ENCODE measurements around the gene LILRA2.
"Not testable (repeated sequence)": the region's sequence is repeated elsewhere in the genome, so short reads cannot be mapped to it uniquely, and the experiment has no call there.

Gene LILRA2

DNA sequence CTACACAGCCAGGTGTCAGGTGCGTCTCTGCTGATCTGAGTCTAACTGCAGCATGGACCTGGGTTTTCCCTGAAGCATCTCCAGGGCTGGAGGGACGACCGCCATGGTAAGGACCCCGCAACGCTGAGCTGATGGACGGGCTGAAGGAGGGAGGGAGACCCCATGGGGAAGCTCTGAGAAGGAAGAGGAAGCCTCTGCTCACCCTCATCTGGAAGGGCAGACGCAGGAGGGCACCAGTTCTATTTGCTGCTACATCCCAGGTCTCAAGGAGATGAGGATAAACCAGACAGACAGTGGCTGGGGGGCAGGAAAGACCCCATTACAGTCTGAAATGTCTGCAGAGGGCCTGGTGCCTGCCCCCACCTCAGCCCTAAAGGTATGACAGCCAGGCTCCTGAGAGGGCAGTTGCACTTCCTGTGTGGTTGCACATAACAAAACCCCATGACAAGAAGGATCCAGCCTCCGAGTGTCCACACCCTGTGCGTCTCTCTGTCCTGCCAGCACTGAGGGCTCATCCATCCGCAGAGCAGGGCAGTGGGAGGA lies at the start of gene LILRA2:
TSS of gene LILRA2 (plus strand) at position 461 of the 543 bp plus-strand sequence. CDS start 89 bp downstream, outside the sequence.
- DNase-seq (ENCODE audit: low spot score) = no peak

DNA sequence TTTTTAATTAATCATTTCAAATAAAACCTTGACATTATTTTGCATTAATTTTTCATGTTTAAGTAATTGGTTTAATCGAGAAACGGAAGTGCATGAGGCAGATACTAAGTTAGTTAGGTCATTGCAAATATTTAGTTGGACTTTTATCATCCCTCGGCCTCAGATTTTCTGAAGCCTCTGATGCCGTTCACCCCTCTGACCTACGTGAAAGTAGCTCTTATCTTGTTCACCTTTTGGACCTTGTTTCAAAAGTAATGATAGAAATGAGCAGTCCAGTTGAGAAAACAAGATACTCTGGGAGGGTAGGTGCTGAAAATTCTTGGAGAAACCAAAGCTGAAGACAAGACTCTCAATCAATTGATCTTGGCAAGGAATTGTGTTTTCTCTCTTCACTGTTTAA lies 48.0 kb upstream of the LILRA2 start:
- DNase-seq (ENCODE audit: low spot score) = no peak

DNA sequence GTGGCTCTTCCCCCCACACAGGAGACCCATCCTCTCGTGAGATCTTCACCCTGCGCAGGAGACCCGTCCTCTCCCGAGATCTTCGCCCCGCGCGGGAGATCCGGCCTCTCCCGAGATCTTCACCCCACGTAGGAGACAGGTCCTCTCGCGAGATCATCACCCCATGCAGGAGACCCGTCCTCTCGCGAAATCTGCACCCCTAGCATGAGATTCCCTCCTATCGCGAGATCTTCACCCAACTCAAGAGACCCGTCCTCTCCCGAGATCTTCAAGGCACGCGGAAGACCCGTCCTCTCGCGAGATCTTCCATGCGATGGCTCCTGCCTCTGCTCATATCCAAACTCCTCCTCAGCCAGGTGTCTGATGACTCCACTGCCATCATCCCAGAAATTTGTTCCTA lies 46.6 kb upstream of the LILRA2 start:
- no peak for DNase-seq (ENCODE audit: low spot score)

DNA sequence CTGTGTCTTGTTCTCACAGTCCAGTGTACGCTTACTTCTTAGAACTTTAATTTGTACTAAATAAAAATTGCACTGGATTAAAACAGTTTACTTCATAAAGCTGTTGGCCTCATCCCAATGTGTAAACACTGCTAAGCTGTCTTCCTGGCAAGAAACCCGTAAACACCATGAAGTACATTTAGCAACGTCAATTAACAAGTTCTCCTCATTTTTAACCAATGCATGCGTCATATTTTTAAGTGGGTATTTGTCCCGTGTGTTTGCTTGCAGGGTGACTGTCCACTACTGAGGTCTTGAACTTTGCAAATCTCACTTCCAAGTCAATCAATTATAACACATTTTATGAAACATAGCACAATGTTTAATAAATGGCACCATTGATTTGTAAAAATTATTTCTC lies 42.7 kb upstream of the LILRA2 start:
- DNase-seq (ENCODE audit: low spot score) = no peak

DNA sequence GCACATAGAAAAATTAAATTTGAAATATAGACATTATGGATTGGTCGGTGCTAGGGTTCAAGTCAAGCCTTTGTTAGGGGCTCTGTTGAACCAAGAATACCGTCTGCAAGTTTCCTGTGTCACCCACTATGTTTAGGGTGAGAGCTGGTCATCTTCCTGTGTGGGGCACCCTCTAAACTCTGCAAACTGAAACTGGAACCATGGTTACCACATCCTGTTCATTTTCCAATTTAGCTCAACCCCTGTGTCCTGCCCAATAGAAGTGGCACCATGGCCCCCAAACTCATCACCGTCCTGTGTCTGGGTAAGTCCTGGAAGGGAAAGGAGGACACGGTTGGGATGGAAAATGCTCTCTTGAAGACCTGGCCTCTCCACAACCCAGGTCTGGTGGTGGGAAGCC lies 41.1 kb upstream of the LILRA2 start:
- DNase-seq (ENCODE audit: low spot score) = no peak

DNA sequence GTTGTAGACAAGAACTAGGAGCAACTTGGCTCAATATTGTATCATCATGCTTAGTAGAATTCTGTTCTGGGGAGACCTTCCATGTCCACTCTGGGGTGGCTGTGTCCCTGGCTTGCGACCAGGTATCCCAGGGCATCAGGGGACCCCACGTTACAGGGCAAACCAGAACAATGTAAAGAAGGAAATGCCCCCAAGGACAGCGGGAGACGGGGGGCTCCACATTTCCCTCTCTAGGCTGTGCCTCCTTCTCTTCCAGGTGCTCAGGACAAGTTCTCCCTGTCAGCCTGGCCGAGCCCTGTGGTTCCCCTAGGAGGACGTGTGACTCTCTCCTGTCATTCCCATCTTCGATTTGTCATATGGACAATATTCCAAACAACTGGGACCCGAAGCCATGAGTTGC lies 40.1 kb upstream of the LILRA2 start:
- DNase-seq (ENCODE audit: low spot score) = no peak

DNA sequence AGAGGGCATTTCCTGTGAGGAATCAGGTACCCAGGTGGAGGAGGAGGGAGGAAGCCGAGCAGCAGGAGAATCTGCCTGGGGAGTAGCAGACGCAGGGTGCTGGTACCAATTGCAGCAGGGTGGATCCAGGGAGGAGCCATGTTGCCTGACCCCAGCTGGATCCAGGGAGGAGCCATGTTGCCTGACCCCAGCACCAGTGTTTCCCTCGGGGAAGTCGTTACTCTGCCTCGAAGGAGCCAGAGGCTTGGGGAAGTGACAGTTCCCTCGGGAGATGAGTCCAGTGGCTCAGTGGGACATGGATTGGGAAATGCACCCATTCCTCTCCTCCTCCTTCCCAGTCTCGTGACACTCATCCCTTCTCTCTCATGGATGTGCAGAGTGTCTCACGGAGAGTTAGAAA lies 39.4 kb upstream of the LILRA2 start:
- DNase-seq (ENCODE audit: low spot score) = no peak

DNA sequence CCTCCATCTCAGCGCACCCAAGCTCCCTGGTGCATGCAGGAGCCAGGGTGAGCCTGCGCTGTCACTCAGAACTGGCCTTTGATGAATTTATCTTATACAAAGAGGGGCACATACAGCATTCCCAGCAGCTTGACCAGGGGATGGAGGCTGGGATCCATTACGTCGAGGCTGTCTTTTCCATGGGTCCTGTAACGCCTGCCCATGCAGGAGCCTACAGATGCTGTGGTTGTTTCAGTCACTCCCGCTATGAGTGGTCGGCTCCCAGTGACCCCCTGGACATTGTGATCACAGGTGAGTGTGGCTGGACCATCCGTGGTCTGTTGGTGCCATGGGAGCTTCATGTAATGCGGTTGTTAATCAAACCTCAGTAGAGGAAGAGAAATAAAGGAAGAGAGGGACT lies 38.0 kb upstream of the LILRA2 start:
- DNase-seq (ENCODE audit: low spot score) = no peak

DNA sequence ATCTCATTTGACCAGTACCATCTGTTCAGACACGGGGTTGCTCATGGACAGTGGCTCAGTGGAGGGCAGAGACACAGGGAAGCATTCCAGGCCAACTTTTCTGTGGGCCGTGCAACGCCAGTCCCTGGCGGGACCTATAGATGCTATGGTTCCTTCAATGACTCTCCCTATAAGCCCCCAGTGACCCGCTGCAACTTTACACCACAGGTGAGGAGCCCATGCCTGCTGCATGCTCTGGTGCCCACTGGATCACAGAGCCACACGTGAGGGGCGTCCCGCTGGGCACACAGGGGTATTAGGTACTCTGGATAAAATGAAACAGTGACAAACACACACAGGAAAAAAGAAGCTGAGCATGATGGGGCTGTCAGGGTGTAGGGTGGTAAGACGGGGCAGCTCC lies 36.6 kb upstream of the LILRA2 start:
- DNase-seq (ENCODE audit: low spot score) = no peak

DNA sequence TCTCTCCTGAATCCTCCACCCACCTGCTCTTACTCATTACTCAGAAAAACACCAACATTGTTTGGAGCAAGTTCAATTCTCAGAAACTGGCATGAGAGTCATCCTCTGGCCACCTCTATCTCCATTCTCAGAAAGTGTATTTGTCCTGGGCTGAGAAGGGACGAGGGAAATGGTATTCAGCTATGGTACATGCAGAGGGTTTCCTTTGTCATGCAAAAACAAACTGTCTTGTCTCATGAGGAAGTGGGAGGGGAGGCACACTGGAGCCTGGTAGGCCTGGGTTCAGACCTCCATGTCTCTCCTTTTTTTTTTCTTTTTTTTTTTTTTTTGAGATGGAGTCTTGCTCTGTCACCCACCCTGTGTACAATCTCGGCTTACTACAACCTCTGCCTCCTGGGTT lies 31.9 kb upstream of the LILRA2 start:
- DNase-seq (ENCODE audit: low spot score) = no peak

DNA sequence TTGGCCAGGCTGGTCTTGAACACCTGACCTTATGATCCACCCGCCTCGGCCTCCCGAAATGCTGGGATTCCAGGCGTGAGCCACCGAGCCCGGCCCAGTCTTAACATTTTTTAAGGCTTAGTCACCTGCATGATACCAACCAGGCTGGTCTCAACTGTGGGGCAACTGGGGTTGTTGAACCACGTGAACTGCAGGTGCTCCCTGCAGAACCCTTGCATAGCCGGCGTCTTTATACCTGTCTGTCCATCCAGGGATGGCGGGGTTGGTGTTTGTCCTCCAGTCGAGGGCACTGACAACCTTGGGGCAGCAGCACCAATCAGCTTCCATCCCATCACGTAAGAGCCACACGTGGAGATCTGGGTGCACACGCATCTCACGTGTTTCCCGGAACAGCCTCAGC lies 24.8 kb upstream of the LILRA2 start:
- no peak for DNase-seq (ENCODE audit: low spot score)

DNA sequence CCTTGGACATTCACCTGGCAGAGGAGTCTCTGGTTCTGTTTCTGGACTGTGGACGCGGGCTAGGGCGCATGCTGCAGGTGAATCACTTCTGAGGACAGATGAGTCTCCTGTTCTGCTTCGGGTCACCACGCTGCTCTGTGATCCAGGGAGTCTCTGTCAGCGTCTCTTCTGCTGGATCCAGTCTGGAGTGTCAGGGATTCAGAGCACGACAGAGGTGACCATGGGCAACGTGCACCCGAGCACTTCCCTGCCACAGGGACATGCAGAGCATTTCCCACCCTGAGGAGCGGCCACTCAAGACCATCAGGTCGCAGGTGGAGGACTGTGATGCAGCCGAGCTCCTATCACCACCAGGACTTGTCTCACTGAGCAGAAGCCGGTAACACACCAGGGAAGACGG lies 24.4 kb upstream of the LILRA2 start:
- DNase-seq (ENCODE audit: low spot score) = no peak

DNA sequence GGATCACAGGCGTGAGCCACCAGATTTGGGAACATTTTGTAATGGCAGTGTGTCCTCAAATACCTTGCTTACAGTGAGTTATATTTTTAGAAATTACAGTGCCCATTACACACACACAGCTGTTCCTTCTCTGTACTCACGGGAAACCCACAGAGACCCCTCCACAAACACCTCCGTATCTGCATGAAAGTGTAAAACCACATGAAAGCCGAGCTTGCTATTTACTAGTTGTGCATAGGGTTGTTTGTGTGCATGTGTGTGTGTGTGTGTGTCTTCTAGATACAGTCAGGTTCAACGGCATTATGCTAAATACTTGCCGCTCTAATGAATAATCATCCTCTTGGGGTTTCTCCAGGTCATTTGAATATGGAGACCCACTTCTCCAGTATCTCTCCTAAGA lies 22.3 kb upstream of the LILRA2 start:
- DNase-seq (ENCODE audit: low spot score) = no peak

DNA sequence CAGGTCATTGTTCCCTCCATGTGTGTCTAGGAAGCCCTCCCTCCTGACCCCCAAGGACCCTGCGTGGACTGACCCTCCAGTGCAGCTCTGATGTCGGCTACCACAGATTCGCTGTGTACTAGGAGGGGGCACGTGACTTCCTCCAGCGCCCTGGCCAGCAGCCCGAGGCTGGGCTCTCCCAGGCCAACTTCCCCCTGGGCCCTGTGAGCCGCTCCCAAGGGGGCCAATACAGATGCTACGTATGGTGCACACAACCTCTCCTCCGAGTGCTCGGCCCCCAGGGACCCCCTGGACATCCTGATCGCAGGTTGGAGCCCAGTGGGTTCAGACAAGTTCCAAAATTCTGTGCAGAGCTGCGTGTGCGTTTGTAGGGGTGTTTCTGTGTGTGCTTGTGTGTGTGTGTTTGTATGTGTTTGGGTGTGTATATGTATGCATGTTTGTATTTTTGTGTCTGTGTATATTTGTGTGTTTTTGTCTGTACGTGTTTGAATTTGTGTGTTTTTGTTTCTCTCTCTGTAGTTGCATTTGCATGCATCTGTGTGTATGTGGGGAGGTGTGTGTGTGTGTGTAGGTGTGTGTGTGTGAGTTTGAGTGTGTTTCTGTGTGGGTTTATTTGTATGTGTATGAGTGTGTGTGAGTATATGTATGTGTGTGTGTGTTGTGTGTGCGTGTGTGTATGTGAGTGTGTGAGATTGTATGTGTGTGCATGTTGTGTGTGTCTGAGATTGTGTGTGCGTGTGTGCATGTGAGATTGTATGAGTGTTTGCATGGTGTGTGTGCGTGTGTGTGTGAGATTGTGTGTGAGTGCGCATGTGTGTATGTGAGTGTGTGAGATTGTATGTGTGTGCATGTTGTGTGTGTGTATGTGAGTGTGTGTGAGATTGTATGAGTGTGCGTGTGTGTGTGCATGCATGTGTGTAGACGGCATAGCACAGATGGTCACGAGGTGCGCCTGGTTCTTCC lies 21.4 kb upstream of the LILRA2 start:
- DNase-seq (ENCODE audit: low spot score) = no peak

DNA sequence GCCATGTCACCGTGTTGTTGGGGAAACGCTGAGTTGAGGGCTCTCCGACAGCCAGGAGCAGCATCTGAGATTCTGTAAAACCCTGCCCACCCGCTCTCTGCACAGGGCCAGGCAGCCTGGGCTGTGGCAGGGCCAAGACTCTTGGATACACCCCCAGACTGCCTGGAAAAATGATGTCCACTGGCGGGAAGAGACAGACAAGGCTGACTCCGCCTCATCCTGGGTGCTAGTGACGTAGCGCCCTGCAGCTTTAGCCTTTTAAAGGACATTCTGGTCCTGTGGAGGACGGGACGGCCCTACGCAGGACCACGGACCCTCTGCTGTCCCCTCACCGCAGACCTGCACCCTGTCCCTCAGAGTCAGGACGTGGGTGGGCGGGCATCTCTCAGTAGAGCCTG lies 20.7 kb upstream of the LILRA2 start:
- no peak for DNase-seq (ENCODE audit: low spot score)

DNA sequence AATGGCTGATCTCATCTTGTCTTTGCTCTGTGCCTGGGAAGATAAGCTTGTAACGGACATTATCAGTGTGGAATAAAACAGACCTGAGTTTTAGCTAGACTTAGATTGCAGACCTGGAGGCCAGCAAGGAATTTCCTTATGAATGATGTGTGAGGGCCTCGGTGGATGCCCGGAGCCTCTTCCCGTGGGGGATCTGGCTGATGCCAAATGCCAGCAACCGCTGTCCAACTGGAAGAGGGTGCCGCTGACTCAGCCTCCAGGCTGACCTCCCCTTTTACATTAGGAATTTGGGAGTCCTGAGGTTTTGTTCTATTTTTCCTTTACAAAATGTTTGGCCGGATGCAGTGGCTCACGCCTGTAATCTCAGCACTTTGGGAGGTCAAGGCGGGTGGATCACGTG lies 19.6 kb upstream of the LILRA2 start:
- no peak for DNase-seq (ENCODE audit: low spot score)

DNA sequence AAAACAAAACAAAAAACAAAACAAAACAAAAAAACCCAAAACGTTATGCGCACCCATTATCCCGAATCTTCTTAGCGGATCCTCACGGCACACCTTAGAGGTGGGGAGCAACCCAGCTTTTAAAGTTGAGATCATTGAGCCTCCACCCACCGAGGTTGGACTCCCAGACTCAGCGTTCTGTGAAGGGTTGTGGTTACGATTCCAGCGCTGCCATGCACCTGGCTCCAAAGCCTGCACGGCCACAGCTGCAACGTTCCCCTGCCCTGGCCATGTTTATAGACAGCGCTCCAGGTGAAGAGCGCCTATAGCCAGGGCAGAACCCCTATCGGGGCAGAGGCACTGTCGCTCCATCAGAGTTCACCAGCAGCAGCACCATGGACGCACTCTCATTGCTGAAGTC lies 18.7 kb upstream of the LILRA2 start:
- no peak for DNase-seq (ENCODE audit: low spot score)

DNA sequence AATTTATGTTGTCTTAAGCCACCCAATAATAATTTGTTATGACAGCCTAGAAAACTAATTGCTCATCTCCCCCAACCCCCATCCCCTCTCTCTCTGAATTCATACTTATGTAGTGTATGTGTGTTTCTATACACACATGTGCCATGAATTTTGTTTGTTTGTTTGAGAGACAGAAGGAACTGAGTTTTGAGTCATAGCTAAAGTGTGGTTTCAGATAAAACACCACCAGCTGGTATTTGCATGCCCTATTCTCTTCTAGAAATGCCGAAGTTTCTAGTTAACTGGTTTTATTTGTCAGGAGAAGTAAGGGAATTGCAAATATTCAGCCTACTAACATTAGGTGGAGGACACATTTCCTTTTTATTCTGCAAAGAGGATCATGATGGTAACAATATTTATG lies 17.4 kb upstream of the LILRA2 start:
- no peak for DNase-seq (ENCODE audit: low spot score)

DNA sequence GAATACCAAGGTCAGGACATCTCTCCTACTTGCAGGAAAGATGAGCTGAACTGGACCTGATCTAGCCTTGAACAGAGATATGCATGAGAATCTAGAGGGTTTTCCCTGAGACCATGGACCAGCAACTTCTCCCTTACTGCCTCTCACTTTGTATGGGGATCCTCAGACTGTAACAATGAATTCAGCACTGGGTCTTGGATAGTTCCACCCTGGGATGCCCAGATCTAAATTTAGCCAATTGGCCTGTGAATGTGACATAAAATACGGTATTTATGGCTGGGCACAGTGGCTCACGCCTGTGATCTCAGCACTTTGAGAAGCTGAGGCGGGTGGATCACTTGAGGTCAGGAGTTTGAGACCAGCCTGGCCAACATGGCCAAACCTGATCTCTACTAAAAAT lies 15.3 kb upstream of the LILRA2 start:
- no peak for DNase-seq (ENCODE audit: low spot score)

DNA sequence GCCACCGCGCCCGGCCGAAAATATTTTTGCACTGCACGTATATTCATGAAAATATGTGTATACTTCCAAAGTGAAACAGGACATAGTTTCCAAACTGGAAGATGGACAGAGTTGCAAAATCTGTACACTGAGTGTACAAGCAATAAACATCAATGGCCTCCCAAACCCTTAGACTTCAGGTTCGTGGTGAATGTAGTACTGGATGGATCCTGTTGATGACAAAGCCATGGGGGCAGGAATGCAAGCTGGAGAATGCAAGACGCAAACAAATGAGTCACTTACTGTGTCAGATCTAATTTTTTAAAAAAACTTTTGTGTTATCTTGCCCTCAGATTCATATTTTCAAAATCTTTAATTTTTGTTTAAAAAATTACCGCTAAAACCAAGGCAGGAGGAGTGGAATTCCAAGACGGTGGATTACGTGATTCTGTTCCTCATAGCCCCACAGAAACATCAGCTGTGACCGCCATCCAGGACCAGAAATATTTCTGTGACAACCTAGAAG lies 12.7 kb upstream of the LILRA2 start:
- DNase-seq (ENCODE audit: low spot score) = no peak

DNA sequence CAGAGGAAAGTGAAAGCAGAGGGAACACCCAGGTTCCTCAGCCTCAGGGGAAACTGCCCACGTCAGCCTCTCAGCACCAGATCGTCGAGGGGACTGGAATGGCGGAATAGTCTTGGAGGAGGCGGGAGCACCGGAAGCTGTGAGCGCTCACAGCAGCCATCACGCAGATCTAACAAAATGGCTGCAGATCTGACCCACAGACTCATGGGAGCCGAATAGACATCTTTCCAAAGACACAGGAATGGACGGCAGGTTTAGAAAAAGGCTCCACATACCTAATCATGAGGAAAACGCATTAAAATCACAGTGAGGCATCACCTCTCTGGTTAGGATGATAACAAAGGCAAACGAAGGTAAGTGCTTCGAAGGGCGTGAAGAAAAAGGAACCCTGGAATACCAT lies 11.8 kb upstream of the LILRA2 start:
- no peak for DNase-seq (ENCODE audit: low spot score)

DNA sequence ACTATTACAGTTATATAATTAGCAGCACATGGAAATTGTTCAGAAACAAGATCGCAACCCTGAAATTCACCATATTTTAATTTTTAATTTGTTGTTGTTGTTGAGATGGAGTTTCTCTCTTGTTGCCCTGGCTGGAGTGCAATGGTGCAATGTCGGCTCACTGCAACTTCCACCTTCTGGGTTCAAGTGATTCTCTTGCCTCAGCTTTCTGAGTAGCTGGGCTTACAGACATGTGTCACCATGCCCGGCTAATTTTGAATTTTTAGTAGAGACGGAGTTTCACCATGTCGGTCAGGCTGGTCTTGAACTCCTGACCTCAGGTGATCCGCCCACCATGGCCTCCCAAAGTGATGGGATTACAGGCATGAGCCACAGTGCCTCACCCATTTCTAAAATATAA lies 10.4 kb upstream of the LILRA2 start:
- DNase-seq (ENCODE audit: low spot score) = not testable (repeated sequence)

DNA sequence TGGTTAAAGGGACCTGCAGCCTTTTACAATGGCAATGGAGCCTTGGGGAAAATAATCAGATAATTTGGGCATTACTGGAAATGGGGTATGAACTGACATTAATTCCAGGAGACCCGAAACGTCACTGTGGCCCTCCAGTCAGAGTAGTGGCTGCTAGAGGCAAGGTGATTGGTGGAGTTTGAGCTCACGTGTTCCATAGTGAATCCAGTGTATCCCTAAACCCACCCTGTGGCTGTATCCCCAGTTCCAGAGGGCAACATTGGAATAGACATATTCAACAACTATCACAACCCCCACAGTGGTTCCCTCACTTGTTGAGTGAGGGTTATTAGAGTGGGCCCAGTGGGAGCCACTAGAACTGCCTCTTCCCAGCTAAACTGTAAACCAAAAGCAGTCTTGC lies 3.3 kb upstream of the LILRA2 start:
- DNase-seq (ENCODE audit: low spot score) = no peak

Data from hematopoietic multipotent progenitor cell treated with erythropoietin and hydrocortisone succinate and interleukin-3 and kit ligand, for 15 days (in vitro differentiated cells).